GM12864 (cell line): ENCODE measurements around the gene OLA1.

Experiments
- DNase-seq: peaks from one replicate; pipeline ENCODE4 v3.0.0-alpha.2; 2011; ENCODE audit warnings: low read depth
- H3K4me3 ChIP-seq: 2 replicates; pipeline ENCODE4 v1.5.1; 2011; ENCODE audit warnings: mild to moderate bottlenecking, low read depth, low read length, control low read depth
- TF ChIP-seq, protein P1 (sequence below): IDR thresholded peaks from 2 replicates; pipeline ENCODE4 v1.5.1; 2011; ENCODE audit warnings: low read depth, mild to moderate bottlenecking, moderate library complexity, low read length, control low read depth, inconsistent platforms; ENCODE audit errors: missing control alignments

OLA1 gene

GRCh38 chr2:174027956-174028355 is 220.4 kb downstream of the OLA1 start:
- DNase-seq = no peak
- TF ChIP-seq, protein P1, sequence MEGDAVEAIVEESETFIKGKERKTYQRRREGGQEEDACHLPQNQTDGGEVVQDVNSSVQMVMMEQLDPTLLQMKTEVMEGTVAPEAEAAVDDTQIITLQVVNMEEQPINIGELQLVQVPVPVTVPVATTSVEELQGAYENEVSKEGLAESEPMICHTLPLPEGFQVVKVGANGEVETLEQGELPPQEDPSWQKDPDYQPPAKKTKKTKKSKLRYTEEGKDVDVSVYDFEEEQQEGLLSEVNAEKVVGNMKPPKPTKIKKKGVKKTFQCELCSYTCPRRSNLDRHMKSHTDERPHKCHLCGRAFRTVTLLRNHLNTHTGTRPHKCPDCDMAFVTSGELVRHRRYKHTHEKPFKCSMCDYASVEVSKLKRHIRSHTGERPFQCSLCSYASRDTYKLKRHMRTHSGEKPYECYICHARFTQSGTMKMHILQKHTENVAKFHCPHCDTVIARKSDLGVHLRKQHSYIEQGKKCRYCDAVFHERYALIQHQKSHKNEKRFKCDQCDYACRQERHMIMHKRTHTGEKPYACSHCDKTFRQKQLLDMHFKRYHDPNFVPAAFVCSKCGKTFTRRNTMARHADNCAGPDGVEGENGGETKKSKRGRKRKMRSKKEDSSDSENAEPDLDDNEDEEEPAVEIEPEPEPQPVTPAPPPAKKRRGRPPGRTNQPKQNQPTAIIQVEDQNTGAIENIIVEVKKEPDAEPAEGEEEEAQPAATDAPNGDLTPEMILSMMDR = no peak
- H3K4me3 ChIP-seq = no peak overlapping the region

DNA sequence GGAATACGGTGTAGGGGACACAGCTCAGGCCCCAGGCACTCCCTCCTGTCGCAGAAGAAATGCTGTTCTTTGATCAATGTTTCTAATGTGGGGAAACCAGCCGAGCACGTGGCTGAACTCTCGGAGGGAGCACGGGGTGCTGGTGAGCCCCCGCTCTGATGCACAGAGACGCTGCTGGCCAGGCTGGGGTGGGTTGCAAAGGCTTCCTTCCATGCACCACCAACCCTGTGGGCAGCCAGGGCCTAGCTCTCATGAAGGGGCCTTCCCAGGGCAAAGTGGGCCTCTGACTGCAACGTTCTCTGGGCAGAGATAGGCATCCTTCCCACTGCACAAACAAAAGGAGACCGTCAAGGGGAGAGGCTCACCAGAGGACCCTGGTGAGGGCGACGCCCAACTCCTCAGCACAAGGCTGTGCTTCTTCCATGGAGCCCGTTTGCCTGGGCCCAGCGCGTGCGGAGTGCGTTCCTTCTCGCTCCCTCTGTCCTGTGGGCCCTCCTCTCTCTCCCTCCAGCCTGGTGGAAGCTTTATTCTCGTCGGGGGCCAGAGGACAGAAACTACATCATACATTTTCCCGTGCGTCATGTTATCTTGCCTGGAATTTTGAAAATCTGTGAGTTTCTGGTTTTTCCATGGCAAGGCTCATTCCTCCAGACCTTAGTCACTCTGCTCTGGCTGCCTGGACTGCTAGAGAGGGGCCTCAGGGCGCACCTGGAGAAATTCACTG is 222.0 kb downstream of the OLA1 start:
- H3K4me3 ChIP-seq = no peak overlapping the region
- no peak for DNase-seq
- TF ChIP-seq, protein P1 = no peak

DNA sequence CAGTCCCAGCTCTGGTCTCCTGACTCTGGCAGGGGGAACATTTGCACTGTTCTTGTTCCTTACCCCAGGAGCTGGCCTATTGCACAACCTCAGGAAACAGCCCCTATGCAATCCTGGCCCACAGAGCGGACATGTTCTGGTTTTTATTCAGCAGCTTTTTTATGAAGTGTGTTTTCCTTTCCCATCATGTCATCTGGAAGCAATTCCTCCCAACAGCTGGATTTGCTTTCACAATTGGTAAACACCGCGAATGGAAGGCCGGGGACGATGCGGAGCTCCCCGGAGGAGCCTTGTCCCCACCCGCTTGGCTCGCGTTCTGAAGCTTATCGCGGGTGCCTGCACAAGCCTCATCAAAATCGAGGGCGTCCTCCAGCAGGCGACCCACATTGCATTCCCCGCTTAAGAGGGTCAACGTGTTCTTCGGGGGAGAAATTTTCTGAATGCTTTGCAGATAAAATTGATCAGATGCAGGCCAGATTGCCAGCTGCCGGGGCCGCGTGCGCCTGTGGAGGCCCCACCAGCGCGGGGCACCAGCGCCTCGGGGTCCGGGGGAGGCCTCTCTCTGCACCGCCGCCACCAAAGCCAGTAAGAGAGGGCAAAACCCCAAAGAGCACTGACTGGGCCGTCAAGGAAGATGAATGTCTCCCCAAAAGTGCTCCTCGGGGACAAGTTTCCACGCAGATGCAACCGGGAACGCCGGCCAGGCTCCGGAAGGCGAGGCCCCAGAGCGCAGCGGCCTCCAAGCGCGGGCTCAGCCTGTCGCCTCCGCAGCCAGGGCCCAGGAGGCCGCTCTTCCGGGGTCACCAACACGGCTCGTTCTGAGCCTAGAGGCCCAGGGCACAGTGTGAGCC is 222.8 kb downstream of the OLA1 start:
- no peak overlapping the region for H3K4me3 ChIP-seq
- TF ChIP-seq, protein P1 = no peak
- no peak for DNase-seq

DNA sequence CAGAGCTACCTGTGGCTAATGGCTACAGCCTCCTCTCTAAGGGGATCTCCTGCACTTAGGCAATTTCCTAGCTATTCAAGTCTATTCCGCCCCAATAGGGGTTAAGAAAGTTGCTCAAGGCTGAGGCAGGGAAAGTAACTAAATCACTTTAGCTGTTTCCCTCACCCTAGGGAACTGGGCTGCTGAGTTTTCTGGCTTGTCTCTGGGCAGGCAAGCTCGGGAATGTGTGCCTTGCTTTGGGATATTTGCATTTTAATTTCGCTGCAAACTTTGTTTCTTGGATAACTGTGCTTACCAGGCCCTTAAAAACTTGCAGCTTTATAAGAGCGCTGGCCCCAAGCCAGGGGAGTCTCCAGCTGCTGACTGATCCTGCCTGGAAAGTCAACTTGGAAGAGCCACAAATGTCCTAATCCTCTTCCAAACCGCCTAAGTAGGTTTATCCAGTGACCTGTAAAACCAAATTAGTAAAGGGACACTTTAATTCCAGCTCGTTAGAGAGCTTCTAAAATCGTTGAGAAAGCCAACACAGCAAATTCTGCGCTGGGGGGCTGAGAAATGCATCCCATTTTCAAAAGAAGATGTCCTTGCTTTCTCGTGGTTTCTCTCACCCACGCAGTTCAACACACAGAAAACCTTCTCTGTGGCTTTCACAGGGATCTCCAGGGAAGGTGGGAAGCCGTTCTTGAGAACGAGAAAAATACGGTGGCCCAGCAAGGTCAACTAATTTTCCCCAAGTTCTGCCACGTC is 223.6 kb downstream of the OLA1 start:
- TF ChIP-seq, protein P1 = no peak
- H3K4me3 ChIP-seq = no peak overlapping the region
- DNase-seq = no peak

DNA sequence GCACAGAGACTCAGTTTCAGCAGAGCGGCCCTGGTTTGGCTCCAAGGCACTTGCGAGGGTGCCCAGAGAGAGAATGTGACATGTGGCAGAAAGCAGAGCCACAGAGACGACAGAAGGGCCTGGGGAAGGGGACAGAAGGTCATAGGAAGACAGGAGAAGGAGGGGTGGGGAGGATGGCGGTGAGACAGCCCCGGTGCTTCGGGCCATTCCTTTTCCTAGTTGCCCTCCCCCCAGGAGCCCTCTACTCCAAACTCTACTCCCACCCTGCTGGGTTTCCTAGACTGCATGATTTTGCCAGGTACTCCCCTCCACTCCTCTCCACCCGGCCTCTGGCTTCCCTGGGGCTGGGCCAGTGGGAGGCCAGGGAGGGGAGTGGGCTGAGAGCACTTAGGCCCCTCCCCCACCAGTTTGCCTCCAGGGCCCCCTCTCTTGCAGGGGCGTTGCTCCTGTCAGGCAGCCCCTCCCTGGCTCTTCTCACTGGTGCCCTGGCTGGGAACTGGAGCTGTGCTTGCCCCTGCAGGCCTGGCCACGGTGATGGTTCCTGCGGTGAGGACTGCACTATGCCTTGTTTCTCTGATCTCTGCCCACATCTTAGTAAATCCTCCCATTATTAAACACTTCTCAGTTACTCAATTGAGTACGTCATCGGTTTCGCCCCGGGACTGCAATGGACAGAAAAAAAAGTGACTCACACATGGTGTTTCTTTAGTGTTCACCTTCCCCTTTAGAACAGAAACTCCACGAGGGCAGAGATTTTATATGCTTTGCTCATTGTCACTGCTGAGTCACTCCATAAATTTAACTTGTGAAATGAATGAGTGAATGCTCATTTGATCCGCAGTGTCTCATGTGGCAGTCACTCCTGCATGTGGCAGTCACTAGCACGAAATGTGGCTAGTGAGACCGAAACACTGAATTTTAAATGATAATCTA is 224.5 kb downstream of the OLA1 start:
- no peak overlapping the region for H3K4me3 ChIP-seq
- DNase-seq = no peak
- TF ChIP-seq, protein P1 = no peak
